T-cell (primary cell): ENCODE measurements around the gene NUDCD3. TPM values are rescaled to one million over a fixed set of nuclear protein-coding genes. Genes with fewer than 3 reads are reported as not detected.
"Not testable (repeated sequence)": the region's sequence is repeated elsewhere in the genome, so short reads cannot be mapped to it uniquely, and the experiment has no call there.

Source experiments
- ATAC-seq, 4 experiments: fragments of 200-7000 bp in 3 of 4; fragments of 150-1000 bp in 1 of 4; cut with Tn5 transposase; replicated peaks in 1 of 4; 1 replicate in 3 of 4; 2 replicates in 1 of 4; pipeline ENCODE4 v1.10.0; 2021; ENCODE audit warnings: moderate library complexity in 3 of 4, mild to moderate bottlenecking in 2 of 4, moderate number of reproducible peaks in 1 of 4
- CTCF ChIA-PET, 2 donors: fragments of 300-600 bp; sonication (Branson Sonifier 250); formaldehyde crosslinking; loops; one replicate each; lab custom pipeline; 2022; ENCODE audit warnings: antibody characterized with exemption in 2 of 2; lab: Charles Lee
- POLR2A ChIA-PET, 2 donors: fragments of 300-600 bp; sonication (Branson Sonifier 250); formaldehyde crosslinking; loops; one replicate each; lab custom pipeline; 2022; ENCODE audit warnings: antibody characterized with exemption in 2 of 2; lab: Charles Lee
- DNase-seq, 35 experiments: peaks; one replicate each; pipeline versions ENCODE4 v3.0.0 to v3.0.0-alpha.2; 2013 to 2023
- H3K27ac ChIP-seq: one replicate; pipeline ENCODE4 v1.5.1; 2013; ENCODE audit warnings: low read length
- H3K27me3 ChIP-seq, 2 experiments: replicated peaks in 1 of 2; 1 replicate in 1 of 2; 2 replicates in 1 of 2; pipeline versions ENCODE4 v1.6.1 to v1.7.0; 2013; ENCODE audit warnings: low read length in 1 of 2, mixed read lengths in 1 of 2; ENCODE audit not compliant: control insufficient read depth in 2 of 2, insufficient read depth in 2 of 2; ENCODE audit errors: extremely low read depth in 1 of 2
- H3K36me3 ChIP-seq, 2 donors: 1 replicate in 1 of 2; 2 replicates in 1 of 2; pipeline versions ENCODE4 v1.6.1 to v1.7.0; 2013; ENCODE audit warnings: low read length in 1 of 2; ENCODE audit not compliant: control insufficient read depth in 2 of 2, insufficient read depth in 1 of 2; ENCODE audit errors: extremely low read depth in 1 of 2
- H3K4me1 ChIP-seq, 2 experiments: 1 replicate in 1 of 2; 2 replicates in 1 of 2; pipeline versions ENCODE4 v1.6.1 to v1.7.0; 2013; ENCODE audit warnings: low read length in 2 of 2, mixed read lengths in 1 of 2; ENCODE audit not compliant: insufficient read depth in 2 of 2, control insufficient read depth in 1 of 2; ENCODE audit errors: extremely low read depth in 1 of 2
- H3K4me3 ChIP-seq, 2 donors: 1 replicate in 1 of 2; 2 replicates in 1 of 2; pipeline versions ENCODE4 v1.5.1 to v1.7.0; 2013; ENCODE audit warnings: mild to moderate bottlenecking in 2 of 2, low read length in 1 of 2, moderate library complexity in 1 of 2; ENCODE audit not compliant: control insufficient read depth in 1 of 2; ENCODE audit errors: extremely low read depth in 1 of 2
- H3K9me3 ChIP-seq: 2 replicates; pipeline ENCODE4 v1.7.0; 2013
- H3K27ac Mint-ChIP-seq, 2 donors: one replicate each; pipeline ENCODE4 v1.8.0; 2020 to 2021; ENCODE audit warnings: mild to moderate bottlenecking in 2 of 2, mixed read lengths in 2 of 2
- H3K27me3 Mint-ChIP-seq, 2 donors: one replicate each; pipeline ENCODE4 v1.8.0; 2021 to 2022; ENCODE audit warnings: mixed read lengths in 2 of 2
- H3K36me3 Mint-ChIP-seq: one replicate; pipeline ENCODE4 v1.8.0; 2021; ENCODE audit warnings: mixed read lengths
- H3K4me1 Mint-ChIP-seq, 3 donors: one replicate each; pipeline ENCODE4 v1.8.0; 2020 to 2022; ENCODE audit warnings: mixed read lengths in 3 of 3, mild to moderate bottlenecking in 1 of 3
- H3K4me3 Mint-ChIP-seq, 3 donors: one replicate each; pipeline ENCODE4 v1.8.0; 2020 to 2022; ENCODE audit warnings: mild to moderate bottlenecking in 3 of 3, mixed read lengths in 3 of 3, moderate library complexity in 3 of 3
- H3K9me3 Mint-ChIP-seq, 3 donors: one replicate each; pipeline ENCODE4 v1.8.0; 2020 to 2022; ENCODE audit warnings: mixed read lengths in 3 of 3
- WGBS: methylation state at CpG from one replicate; pipeline ENCODE4 v1.1.5; 2013; ENCODE audit warnings: missing lambda C conversion rate; ENCODE audit not compliant: insufficient coverage; 5-methylcytosine and 5-hydroxymethylcytosine counted together
- total RNA-seq, 35 experiments: library from RNA in 6 of 35; stranded (reverse) in 6 of 35; fragments of 120-200 nt in 1 of 35; gene quantifications; one replicate each; pipeline versions ENCODE4 v1.2.1 to v1.2.4 and lab custom pipeline; 2013 to 2026

NUDCD3 gene
- total RNA-seq, 5 donors from 2014 or later (not counting 1 experiment from before 2014, with no cell fraction given), result 87.9 to 106 (median 95.9) TPM

- peaks cover 14 to 21% of the 10 kb centered on the region in 2 donors for H3K36me3 ChIP-seq
- DNase-seq (no peak), ATAC-seq (no peak)
- CTCF ChIA-PET, result interaction anchor here in 1 of 2 donors (0.7 kb wide), 1 partner anchor 19 kb away, joined by 3 read pairs; no protein-coding TSS in a partner anchor
- H3K4me3 ChIP-seq, result no peak overlapping the region
- H3K36me3 Mint-ChIP-seq, result peaks cover 32% of the 10 kb centered on the region
- no peak overlapping the region for H3K27ac Mint-ChIP-seq
- no peaks in the 10 kb centered on the region for H3K9me3 ChIP-seq
- H3K4me1 Mint-ChIP-seq, result peaks cover 35 to 50% (median 44%) of the 10 kb centered on the region in 3 donors
- no peak overlapping the region for H3K27ac ChIP-seq
- H3K4me3 Mint-ChIP-seq, result no peak overlapping the region
- peaks cover 0 to 6% of the 10 kb centered on the region in 2 experiments for H3K4me1 ChIP-seq
- no peaks in the 10 kb centered on the region for H3K27me3 Mint-ChIP-seq
- no peaks in the 10 kb centered on the region for H3K27me3 ChIP-seq
- no peaks in the 10 kb centered on the region for H3K9me3 Mint-ChIP-seq
- 90% methylated on average over 2 of the region's 4 CpGs for WGBS
- POLR2A ChIA-PET, result no interaction called here
These were observed 60.4 kb downstream of the NUDCD3 start for GRCh38 chr7:44430054-44430453.

- H3K4me3 Mint-ChIP-seq, H3K4me1 ChIP-seq, CTCF ChIA-PET, H3K27me3 Mint-ChIP-seq, H3K27me3 ChIP-seq, DNase-seq, POLR2A ChIA-PET, H3K9me3 ChIP-seq, ATAC-seq, H3K4me3 ChIP-seq, H3K9me3 Mint-ChIP-seq, H3K27ac Mint-ChIP-seq, H3K27ac ChIP-seq: not testable (repeated sequence)
- Mint-ChIP-seq H3K36me3 (peaks cover 60% of the 10 kb centered on the region), H3K4me1 (peaks cover 52 to 62% (median 59%) of the 10 kb centered on the region in 3 donors)
- WGBS, result no CpG with 5 or more reads among the region's 2 CpGs
- H3K36me3 ChIP-seq, result peaks cover 9 to 21% of the 10 kb centered on the region in 2 donors
These were observed 65.7 kb downstream of the NUDCD3 start for GRCh38 chr7:44424762-44425161.

GRCh38 chr7:44416941-44417340 is 73.5 kb downstream of the NUDCD3 start:
- Mint-ChIP-seq H3K9me3 (no peaks in the 10 kb centered on the region), H3K4me3 (no peak overlapping the region), H3K36me3 (peaks cover 55% of the 10 kb centered on the region), H3K4me1 (peaks cover 32 to 51% (median 42%) of the 10 kb centered on the region in 3 donors), H3K27me3 (no peaks in the 10 kb centered on the region), H3K27ac (no peak overlapping the region)
- H3K4me1 ChIP-seq, result no peaks in the 10 kb centered on the region
- H3K36me3 ChIP-seq, result peaks cover 10 to 13% of the 10 kb centered on the region in 2 donors
- no peak for DNase-seq
- H3K4me3 ChIP-seq, result no peak overlapping the region
- POLR2A ChIA-PET, result no interaction called here
- no peak overlapping the region for H3K27ac ChIP-seq
- ATAC-seq, result no peak
- no peaks in the 10 kb centered on the region for H3K9me3 ChIP-seq
- no peaks in the 10 kb centered on the region for H3K27me3 ChIP-seq
- 100% methylated on average over 3 of the region's 6 CpGs for WGBS
- CTCF ChIA-PET, result interaction anchor here in 1 of 2 donors (0.6 kb wide), 1 partner anchor 477 kb away, joined by 3 read pairs; no protein-coding TSS in a partner anchor

GRCh38 chr7:44415510-44415909 is 74.9 kb downstream of the NUDCD3 start:
- peaks cover 18 to 47% (median 36%) of the 10 kb centered on the region in 3 donors for H3K4me1 Mint-ChIP-seq
- ATAC-seq, result no peak

GRCh38 chr7:44415047-44415446 is 75.4 kb downstream of the NUDCD3 start:
- no peaks in the 10 kb centered on the region for H3K27me3 ChIP-seq
- Mint-ChIP-seq H3K4me3 (no peak overlapping the region), H3K9me3 (peaks cover 0 to 3% (median 0%) of the 10 kb centered on the region in 3 donors), H3K36me3 (peaks cover 58% of the 10 kb centered on the region), H3K27ac (peak overlapping the region in 1 of 2 donors; percentile 4), H3K4me1 (peaks cover 16 to 43% (median 33%) of the 10 kb centered on the region in 3 donors), H3K27me3 (no peaks in the 10 kb centered on the region)
- H3K4me3 ChIP-seq, result no peak overlapping the region
- ATAC-seq, result no peak
- CTCF ChIA-PET, result no interaction called here
- WGBS, result 100% methylated on average over 1 of the region's 1 CpG
- H3K27ac ChIP-seq, result no peak overlapping the region
- no peak for DNase-seq
- H3K36me3 ChIP-seq, result peaks cover 10 to 18% of the 10 kb centered on the region in 2 donors
- H3K9me3 ChIP-seq, result no peaks in the 10 kb centered on the region
- no peaks in the 10 kb centered on the region for H3K4me1 ChIP-seq
- POLR2A ChIA-PET, result interaction anchor here in 1 of 2 donors (0.6 kb wide), 1 partner anchor 118 kb away, joined by 4 read pairs; no protein-coding TSS in a partner anchor

More at GRCh38 chr7:44415510-44415909, 74.9 kb downstream of the NUDCD3 start:
- ChIA-PET POLR2A (interaction anchor here in 1 of 2 donors (0.6 kb wide), 1 partner anchor 118 kb away, joined by 4 read pairs; no protein-coding TSS in a partner anchor), CTCF (no interaction called here)
- Mint-ChIP-seq H3K9me3 (peaks cover 0 to 3% (median 0%) of the 10 kb centered on the region in 3 donors), H3K36me3 (peaks cover 60% of the 10 kb centered on the region), H3K27me3 (no peaks in the 10 kb centered on the region), H3K4me3 (no peak overlapping the region), H3K27ac (peak overlapping the region in 1 of 2 donors; percentile 25)
- H3K27me3 ChIP-seq, result no peaks in the 10 kb centered on the region
- peaks cover 10 to 18% of the 10 kb centered on the region in 2 donors for H3K36me3 ChIP-seq
- no peaks in the 10 kb centered on the region for H3K4me1 ChIP-seq
- WGBS, result 80% methylated on average over 1 of the region's 3 CpGs
- no peak overlapping the region for H3K4me3 ChIP-seq
- no peaks in the 10 kb centered on the region for H3K9me3 ChIP-seq
- DNase-seq, result no peak
- no peak overlapping the region for H3K27ac ChIP-seq

- Mint-ChIP-seq H3K4me1 (peaks cover 34 to 40% (median 38%) of the 10 kb centered on the region in 3 donors), H3K27ac (peak overlapping the region in 1 of 2 donors; percentile 27), H3K9me3 (peaks cover 0 to 3% (median 0%) of the 10 kb centered on the region in 3 donors), H3K36me3 (peaks cover 48% of the 10 kb centered on the region), H3K27me3 (no peaks in the 10 kb centered on the region), H3K4me3 (no peak overlapping the region)
- no CpG with 5 or more reads among the region's 2 CpGs for WGBS
- DNase-seq (no peak), ATAC-seq (no peak)
- no peaks in the 10 kb centered on the region for H3K4me1 ChIP-seq
- H3K36me3 ChIP-seq, result peaks cover 0 to 11% of the 10 kb centered on the region in 2 donors
- H3K27ac ChIP-seq, result no peak overlapping the region
- no peak overlapping the region for H3K4me3 ChIP-seq
- no peaks in the 10 kb centered on the region for H3K27me3 ChIP-seq
- ChIA-PET CTCF (no interaction called here), POLR2A (no interaction called here)
- H3K9me3 ChIP-seq, result no peaks in the 10 kb centered on the region
These were observed 79.2 kb downstream of the NUDCD3 start for GRCh38 chr7:44411306-44411705.
